T-helper 2 cell treated with Interferon-gamma antibody and Interleukin-4, amounts not matched to agents 5 μg/mL and 100 μg/mL, for 36 hours (primary cell): ENCODE data around the gene RHBG.

Experiments used
- DNase-seq: peaks from one replicate; pipeline ENCODE4 v3.0.0; 2021; ENCODE audit warnings: low spot score
- H3K27ac Mint-ChIP-seq: one replicate; pipeline ENCODE4 v1.8.0; 2021; ENCODE audit warnings: mild to moderate bottlenecking, mixed read lengths
- H3K27me3 Mint-ChIP-seq: one replicate; pipeline ENCODE4 v1.8.0; 2021; ENCODE audit warnings: low read depth, mixed read lengths
- H3K36me3 Mint-ChIP-seq: one replicate; pipeline ENCODE4 v1.8.0; 2021; ENCODE audit warnings: low read depth, mixed read lengths
- H3K4me1 Mint-ChIP-seq: one replicate; pipeline ENCODE4 v1.8.0; 2021; ENCODE audit warnings: low read depth, mixed read lengths
- H3K4me3 Mint-ChIP-seq: one replicate; pipeline ENCODE4 v1.8.0; 2022; ENCODE audit warnings: mild to moderate bottlenecking, moderate library complexity, mixed read lengths
- H3K9me3 Mint-ChIP-seq: one replicate; pipeline ENCODE4 v1.8.0; 2021; ENCODE audit warnings: mixed read lengths

RHBG gene

DNA sequence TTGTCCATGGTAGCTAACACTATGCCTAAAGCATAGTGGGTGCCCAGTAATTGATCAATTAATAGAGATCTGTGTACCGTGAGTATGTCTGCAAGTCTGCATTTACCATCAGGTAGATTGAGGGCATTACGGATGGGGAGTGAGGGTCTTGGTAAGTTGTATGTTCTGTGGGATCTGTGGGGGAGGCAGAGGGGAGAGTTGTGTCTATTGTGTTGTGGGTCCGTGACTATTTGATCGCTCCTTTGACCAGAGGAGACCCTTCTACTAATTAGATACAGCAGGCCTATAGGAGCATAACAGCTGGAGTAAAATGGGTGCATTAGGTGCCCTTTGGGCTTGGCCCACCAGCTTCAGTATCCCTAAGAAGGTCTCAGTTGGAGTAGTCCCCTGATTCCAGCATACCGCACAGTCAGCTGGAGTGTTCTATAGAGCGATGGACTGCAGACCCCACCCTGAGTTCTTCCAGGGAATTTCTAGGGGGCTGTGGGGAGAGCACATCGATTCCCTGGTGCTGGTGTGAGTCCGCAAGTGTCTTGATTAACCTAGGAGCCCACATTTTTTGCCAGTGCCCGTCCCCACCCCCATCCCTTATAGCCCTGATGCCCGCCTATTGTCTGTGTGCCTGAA lies 55.9 kb downstream of the RHBG start:
- Mint-ChIP-seq H3K27me3 (peaks cover 94% of the 10 kb centered on the region), H3K4me1 (peaks cover 9% of the 10 kb centered on the region), H3K27ac (no peak overlapping the region), H3K9me3 (no peaks in the 10 kb centered on the region), H3K4me3 (no peak overlapping the region), H3K36me3 (peaks cover 3% of the 10 kb centered on the region)
- DNase-seq: no peak

DNA sequence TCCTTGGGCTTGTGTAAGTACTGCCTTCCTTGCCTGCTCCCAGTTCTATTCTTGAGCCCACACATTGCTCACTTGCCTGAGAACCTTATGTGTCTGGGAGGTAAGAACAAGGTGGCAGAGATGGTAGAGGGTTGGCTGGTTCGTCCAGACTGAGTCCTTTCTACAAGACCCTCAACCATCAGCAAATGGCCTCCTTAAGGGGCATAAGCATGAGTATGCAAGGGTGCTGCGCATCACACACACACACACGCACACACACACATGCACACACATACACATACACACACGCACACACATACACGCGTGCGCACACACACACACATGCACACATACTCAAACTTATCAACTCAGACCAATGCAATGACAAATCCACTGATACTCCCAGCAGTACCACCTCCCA lies 56.9 kb downstream of the RHBG start:
- Mint-ChIP-seq H3K9me3 (no peaks in the 10 kb centered on the region), H3K4me1 (peaks cover 6% of the 10 kb centered on the region), H3K4me3 (no peak overlapping the region), H3K27me3 (peaks cover 93% of the 10 kb centered on the region), H3K27ac (no peak overlapping the region), H3K36me3 (no peaks in the 10 kb centered on the region)
- DNase-seq: no peak

DNA sequence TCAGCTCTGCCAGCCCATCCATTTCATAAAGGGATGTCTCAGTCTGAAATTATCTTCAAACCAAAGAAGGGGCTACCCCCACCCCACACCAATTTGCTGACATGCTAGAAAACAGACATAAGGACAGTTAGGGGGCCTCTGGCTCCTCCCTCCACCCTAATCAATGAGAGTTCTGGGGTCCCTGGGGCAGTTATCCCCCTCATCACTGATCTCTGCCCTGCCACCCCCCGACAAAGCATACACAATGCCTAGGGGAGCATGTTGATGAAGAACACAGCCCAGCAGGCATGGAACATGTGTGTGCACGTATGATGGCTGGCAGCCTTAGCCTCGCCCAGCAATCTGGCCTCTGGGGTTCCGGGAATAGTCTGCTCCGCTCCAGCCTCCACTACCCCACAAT lies 58.9 kb downstream of the RHBG start:
- Mint-ChIP-seq H3K4me1 (peaks cover 3% of the 10 kb centered on the region), H3K27ac (no peak overlapping the region), H3K4me3 (no peak overlapping the region), H3K36me3 (no peaks in the 10 kb centered on the region), H3K27me3 (peaks cover 96% of the 10 kb centered on the region), H3K9me3 (no peaks in the 10 kb centered on the region)
- DNase-seq: no peak

DNA sequence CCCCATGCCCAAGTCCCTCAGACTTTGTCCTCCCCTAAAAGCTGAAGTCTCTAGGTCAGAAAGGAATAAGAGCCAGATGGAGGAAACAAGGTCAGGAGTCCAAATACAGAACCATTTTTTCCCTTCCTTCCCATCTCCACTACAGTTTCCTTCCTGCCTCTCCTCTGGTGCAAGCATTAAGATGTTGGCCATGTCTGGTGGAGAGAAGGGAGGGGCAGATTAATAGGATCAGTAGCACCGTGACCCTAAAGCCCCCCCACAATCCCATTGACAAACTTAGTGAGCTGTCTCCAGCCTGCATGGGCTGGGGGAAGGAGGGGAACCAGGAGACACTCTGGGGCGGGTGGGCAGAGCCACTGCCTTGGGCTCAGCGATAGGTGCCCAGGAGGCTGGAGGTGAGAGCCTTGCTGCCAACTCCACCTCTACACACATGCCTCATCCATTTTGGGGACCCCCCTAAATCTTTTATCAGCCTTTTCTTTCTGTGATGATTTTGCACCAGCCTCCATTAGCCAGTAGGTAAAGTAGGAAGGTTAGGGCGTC lies 59.8 kb downstream of the RHBG start:
- H3K4me1 Mint-ChIP-seq: peaks cover 5% of the 10 kb centered on the region
- H3K36me3 Mint-ChIP-seq: no peaks in the 10 kb centered on the region
- H3K4me3 Mint-ChIP-seq: no peak overlapping the region
- no peak overlapping the region for H3K27ac Mint-ChIP-seq
- H3K9me3 Mint-ChIP-seq: no peaks in the 10 kb centered on the region
- DNase-seq: no peak
- peaks cover 96% of the 10 kb centered on the region for H3K27me3 Mint-ChIP-seq

DNA sequence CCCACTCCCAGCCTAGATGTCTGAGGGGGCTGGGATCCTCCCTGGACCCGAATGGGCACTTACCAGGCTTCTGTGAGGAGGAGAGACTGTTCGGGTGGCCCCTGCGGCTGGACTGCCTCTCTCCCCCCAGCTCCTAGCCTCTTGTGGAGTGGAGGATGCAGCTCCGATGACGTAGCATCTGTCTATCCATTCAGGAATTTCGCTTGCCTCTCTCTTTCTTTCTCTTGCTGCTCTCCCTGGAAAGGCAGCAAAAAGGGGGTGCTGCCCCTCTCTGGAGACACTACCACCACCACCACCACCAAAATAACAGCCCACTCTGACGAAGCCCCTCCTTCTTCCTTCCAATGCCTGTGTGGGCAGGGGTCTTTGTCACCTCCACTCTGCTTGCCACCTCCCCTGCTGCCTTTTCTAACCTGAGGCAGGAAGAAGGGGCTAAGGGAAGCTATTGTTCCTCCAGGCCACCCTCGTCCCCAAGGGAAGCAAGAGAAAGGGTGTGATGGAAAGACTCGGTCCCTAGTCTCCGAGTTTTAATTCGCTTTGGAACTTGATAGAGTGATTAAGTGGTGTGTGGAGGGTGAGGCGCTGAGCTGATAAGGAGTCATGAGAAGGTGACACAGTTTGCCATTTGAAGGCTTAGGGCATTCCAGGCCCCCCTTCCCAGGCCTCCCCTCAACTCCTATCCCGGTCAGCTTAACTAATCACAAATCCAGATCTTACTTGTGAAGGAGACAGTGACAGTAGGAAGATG lies 60.5 kb downstream of the RHBG start:
- Mint-ChIP-seq H3K27ac (no peak overlapping the region), H3K9me3 (no peaks in the 10 kb centered on the region), H3K36me3 (no peaks in the 10 kb centered on the region), H3K27me3 (peaks cover 96% of the 10 kb centered on the region), H3K4me3 (no peak overlapping the region), H3K4me1 (peaks cover 5% of the 10 kb centered on the region)
- no peak for DNase-seq

DNA sequence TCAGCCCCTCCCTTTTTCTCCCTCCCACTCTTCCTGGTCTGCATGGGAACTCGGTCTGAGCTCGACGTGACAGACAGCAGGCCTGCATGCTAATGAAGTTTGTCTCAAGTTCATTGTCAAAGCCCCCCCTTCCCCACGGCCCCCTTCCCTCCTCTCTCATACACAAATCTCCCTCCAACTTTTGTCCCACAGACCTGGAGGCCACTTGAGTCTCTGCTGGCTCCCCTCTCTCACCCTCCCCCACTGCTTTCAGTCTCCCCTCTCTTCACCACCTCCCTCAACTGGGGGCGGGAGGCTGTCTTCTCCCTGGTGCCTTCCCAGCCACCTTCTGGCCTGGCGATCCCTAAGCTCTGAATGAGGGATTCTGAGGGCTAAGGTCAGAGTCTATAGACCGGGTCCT lies 61.3 kb downstream of the RHBG start:
- H3K9me3 Mint-ChIP-seq: no peaks in the 10 kb centered on the region
- H3K27me3 Mint-ChIP-seq: peaks cover 97% of the 10 kb centered on the region
- H3K36me3 Mint-ChIP-seq: no peaks in the 10 kb centered on the region
- peaks cover 8% of the 10 kb centered on the region for H3K4me1 Mint-ChIP-seq
- no peak overlapping the region for H3K27ac Mint-ChIP-seq
- no peak for DNase-seq
- no peak overlapping the region for H3K4me3 Mint-ChIP-seq

DNA sequence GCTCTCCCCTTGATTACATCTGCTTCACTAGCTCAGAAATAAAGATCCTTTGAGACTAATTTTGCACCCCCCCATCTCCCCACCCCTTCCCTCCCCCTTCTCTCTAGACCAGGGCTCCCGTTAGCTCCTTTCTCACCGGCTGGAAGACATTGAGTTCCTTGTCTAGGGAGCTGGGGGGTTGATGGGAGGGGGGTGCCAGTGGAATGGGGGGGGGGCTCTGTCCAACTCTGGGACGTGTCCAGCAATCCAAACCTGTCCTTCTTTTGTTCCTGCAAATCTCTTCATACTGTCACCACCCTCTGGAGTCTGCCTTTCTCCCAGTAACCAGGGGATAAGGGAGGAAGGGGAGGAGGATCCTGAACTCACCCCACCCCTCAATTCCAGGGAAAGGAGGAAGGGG lies 61.9 kb downstream of the RHBG start:
- H3K4me1 Mint-ChIP-seq: peaks cover 11% of the 10 kb centered on the region
- no peak overlapping the region for H3K27ac Mint-ChIP-seq
- DNase-seq: no peak
- H3K27me3 Mint-ChIP-seq: peaks cover 96% of the 10 kb centered on the region
- H3K36me3 Mint-ChIP-seq: peaks cover 2% of the 10 kb centered on the region
- no peaks in the 10 kb centered on the region for H3K9me3 Mint-ChIP-seq
- no peak overlapping the region for H3K4me3 Mint-ChIP-seq

DNA sequence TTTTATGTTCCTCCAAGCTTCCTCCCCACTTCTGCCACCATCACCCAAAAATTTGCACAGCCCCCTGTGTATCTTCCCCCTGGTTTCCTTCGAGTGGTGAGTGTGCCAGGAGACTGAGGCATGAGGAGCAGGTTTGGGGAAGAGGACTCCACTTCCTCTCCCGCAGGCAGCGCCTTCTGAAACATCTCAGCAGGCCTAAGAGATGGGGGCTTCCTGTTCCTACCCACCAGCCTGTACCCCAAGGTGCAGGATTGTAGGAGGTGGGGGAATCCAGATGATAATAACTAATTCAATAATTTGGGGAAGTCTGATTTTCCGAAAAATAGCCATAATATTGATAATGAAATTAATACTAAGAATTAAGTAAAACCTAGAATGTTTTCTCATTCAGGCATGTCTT lies 62.4 kb downstream of the RHBG start:
- Mint-ChIP-seq H3K4me1 (peaks cover 11% of the 10 kb centered on the region), H3K4me3 (no peak overlapping the region), H3K27me3 (peaks cover 92% of the 10 kb centered on the region), H3K36me3 (peaks cover 2% of the 10 kb centered on the region), H3K9me3 (no peaks in the 10 kb centered on the region), H3K27ac (no peak overlapping the region)
- DNase-seq: no peak

DNA sequence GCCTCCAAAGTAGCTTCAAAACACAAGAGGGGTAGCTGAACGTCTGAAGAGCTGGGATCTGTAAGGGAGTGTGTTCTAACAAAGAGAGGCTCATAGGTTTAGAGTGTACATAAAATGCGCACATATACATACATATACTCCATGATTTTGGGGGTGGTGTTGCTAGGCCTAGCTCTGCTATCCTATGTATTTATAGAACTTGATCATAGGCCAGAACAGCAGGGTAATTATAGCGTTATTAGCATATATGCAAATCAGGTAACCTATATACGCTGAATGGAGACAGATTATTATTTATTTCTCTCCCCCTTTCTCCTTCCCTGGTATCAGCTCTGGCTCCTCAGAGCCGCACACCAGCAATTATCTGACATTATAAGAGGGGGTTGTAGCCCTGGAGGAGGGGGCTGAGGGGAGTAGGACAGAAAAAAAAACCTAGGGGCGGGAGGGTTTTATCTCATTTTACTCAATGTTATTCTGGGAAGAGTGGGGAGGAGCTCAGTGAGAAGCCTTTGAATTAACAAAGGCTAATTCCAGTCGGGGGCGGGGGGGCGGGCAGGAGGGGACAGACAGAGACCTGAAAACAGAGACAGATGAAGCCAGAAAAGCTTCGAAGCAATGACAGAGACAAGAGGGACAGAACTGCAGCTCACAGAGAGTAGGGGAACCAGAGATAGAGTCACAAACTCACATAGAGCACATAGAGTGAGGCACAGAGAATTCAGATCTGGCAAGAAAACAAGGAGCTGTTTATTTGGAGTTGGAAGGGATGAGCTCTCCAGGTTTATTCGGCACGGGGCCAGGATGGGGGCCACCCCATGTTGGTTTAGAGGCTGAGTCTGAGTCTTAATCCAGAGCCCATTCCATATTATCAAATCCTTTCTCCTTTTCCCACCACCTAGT lies 63.0 kb downstream of the RHBG start:
- Mint-ChIP-seq H3K9me3 (no peaks in the 10 kb centered on the region), H3K36me3 (peaks cover 2% of the 10 kb centered on the region), H3K27ac (no peak overlapping the region), H3K27me3 (peaks cover 92% of the 10 kb centered on the region), H3K4me3 (no peak overlapping the region), H3K4me1 (peaks cover 13% of the 10 kb centered on the region)
- no peak for DNase-seq

DNA sequence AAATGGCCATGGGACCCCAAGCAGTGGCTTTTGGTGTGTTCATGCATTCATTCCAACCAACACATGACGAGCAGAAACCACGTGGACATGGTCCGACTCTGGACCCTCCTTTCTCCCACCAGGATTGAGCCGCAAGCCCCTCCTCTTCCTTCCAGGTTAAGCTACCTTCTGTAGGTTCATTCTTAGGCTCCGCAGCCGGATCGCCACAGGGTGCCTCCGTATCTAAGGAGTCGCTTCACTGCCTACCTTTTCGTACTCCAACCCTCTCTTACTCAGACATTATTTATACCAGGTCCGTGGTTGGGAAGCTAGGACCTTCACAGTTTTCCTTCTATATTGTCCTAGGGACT lies 63.6 kb downstream of the RHBG start:
- H3K4me1 Mint-ChIP-seq: peaks cover 15% of the 10 kb centered on the region
- H3K9me3 Mint-ChIP-seq: no peaks in the 10 kb centered on the region
- peaks cover 92% of the 10 kb centered on the region for H3K27me3 Mint-ChIP-seq
- no peak for DNase-seq
- peaks cover 2% of the 10 kb centered on the region for H3K36me3 Mint-ChIP-seq
- H3K27ac Mint-ChIP-seq: no peak overlapping the region
- H3K4me3 Mint-ChIP-seq: no peak overlapping the region

DNA sequence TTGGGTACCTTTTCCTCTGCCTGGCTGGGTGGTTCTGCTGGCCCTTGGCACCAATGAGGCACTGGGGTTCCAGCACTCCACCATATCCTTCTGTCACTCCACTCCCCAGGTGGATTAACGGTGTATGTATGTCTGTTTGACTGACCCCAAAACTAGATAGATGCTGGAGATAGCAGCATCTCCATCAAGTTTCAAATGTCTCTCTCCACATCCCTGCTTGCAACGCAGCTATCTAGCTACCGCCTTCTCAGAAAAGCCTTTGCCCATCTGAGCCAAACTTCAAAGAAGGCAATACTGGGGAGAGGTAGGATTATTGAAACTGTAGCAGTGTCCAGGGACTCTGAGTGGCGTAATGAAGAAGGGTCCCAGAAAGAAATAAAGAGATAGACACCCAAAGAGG lies 64.0 kb downstream of the RHBG start:
- H3K36me3 Mint-ChIP-seq: peaks cover 2% of the 10 kb centered on the region
- DNase-seq: no peak
- no peaks in the 10 kb centered on the region for H3K9me3 Mint-ChIP-seq
- H3K27ac Mint-ChIP-seq: no peak overlapping the region
- no peak overlapping the region for H3K4me3 Mint-ChIP-seq
- peaks cover 18% of the 10 kb centered on the region for H3K4me1 Mint-ChIP-seq
- peaks cover 92% of the 10 kb centered on the region for H3K27me3 Mint-ChIP-seq

DNA sequence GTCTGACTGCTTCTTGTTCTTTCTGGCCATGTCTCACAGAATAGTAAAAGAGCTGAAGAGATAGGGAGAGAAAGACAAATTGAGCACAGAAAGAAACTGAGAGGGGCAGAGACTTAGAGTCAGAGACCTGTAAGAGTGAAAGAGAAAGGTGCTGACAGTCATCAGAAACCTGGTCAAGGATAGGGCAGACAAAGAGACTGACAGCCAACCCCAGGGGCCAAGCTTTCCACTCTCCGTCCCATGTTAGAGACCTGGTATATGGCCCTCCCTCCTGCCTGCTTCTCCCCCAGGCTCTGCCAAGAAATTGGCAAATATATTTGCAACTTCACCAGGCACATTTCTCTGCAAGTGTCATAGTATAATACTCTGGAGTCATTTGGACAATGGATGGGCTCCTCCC lies 64.6 kb downstream of the RHBG start:
- H3K4me3 Mint-ChIP-seq: no peak overlapping the region
- peaks cover 91% of the 10 kb centered on the region for H3K27me3 Mint-ChIP-seq
- no peak for DNase-seq
- no peak overlapping the region for H3K27ac Mint-ChIP-seq
- peaks cover 22% of the 10 kb centered on the region for H3K4me1 Mint-ChIP-seq
- H3K36me3 Mint-ChIP-seq: peaks cover 2% of the 10 kb centered on the region
- no peaks in the 10 kb centered on the region for H3K9me3 Mint-ChIP-seq
